Vagina (tissue), 2 donors: ENCODE results near the gene TSPAN32.

ENCODE experiments used
- CTCF ChIP-seq, 3 experiments: fragments of 450-650 bp in 2 of 3; fragments of 200-600 bp in 1 of 3; sonication (generic) in 1 of 3; IDR thresholded peaks; one replicate each; pipeline ENCODE4 v1.5.1; 2017 to 2019; ENCODE audit warnings: antibody characterized with exemption in 3 of 3, mild to moderate bottlenecking in 2 of 3, moderate library complexity in 2 of 3
- POLR2AphosphoS5 ChIP-seq, 2 donors: sonication (generic); formaldehyde crosslinking; IDR thresholded peaks; one replicate each; pipeline ENCODE4 v1.9.0; 2017; ENCODE audit warnings: antibody characterized with exemption in 2 of 2, mild to moderate bottlenecking in 2 of 2, low read depth in 1 of 2; ENCODE audit not compliant: insufficient read depth in 1 of 2

- TF ChIP-seq CTCF (IDR thresholded peaks at IDR 0.05) (no peak), POLR2AphosphoS5 (IDR thresholded peaks at IDR 0.05; ENCODE audit: insufficient read depth in 1 of 2, low read depth in 1 of 2) (no peak)
These were observed 5.2 kb downstream of the TSPAN32 start for GRCh38 chr11:2306877-2307500.
